RPMI8226 (cell line): ENCODE results near the gene CDH23.
A peak's percentile ranks its signal among the peaks of the same experiment; 100 is the strongest.

Experiments used
- DNase-seq: peaks from one replicate; pipeline ENCODE4 v3.0.0-alpha.2; 2015

CDH23 gene

DNA sequence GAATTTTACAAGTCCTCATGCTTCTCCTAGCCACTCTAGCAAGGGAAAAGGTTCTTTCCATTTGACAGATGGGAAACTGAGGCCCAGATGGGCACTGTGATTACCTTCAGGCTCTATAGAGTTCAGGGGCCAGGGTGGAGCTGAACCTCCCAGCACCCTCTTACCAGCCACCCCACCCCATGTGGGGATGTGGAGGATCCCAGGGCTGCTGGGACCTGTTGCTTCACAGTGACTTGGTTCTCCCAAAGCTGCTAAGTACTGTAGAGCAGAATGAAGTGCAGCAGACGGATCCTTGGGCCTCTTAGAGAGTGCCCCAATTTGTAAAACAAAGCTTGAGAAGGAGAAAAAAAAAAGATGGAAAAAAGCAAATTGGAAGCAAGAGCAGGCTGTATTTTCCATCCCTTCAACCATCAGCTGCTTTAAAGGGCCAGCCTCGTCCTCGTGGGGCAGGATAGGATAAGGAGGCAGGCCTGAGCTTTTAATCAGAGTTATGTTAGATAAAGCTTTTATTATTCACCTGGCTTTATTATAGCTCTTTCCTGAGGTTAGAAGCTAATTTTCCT, 147.0 kb downstream of the CDH23 start:
- DNase-seq = no peak

- DNase-seq = no peak
Observed at GRCh38 chr10:71545001-71545400, 148.3 kb downstream of the CDH23 start.

DNA sequence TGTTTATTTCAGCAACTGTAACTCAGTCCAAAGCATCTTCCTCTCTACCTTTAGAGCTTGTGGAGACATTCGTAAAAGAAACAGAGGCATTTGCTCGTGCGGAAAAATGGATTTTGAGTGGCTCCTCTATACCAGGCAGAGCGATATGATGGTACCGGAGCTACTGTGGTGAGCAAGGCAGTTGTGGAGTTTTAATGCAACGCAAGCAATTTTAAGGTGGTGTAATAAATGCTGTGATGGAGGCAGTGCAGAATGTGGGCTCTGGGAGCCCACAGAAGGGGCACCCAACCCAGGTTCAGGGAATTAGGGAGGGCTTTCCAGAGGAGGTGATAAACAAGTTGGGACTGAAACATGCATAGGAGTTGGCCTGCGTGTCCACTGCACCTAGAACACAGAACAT, 149.5 kb downstream of the CDH23 start:
- no peak for DNase-seq

DNA sequence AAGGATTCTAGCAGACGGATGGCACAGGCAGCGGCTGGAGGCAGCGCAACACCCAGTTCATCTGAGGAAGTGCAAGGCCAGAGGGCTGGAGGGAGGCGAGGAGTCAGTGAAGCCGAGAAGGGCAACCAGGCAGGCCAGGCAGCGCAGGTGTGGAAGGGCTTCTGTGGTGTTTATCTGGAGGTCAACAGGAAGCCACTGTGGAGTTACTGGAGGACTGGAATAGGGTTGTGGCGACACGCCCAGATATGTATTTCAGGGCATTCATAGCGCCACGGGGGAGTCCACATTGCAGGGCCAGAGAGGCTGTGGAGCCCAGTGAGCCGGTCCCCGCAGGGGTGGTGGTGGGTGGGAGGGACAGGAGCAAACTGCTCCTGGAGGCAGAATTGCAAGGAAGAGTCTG, 150.6 kb downstream of the CDH23 start:
- DNase-seq = peak; percentile 5

DNA sequence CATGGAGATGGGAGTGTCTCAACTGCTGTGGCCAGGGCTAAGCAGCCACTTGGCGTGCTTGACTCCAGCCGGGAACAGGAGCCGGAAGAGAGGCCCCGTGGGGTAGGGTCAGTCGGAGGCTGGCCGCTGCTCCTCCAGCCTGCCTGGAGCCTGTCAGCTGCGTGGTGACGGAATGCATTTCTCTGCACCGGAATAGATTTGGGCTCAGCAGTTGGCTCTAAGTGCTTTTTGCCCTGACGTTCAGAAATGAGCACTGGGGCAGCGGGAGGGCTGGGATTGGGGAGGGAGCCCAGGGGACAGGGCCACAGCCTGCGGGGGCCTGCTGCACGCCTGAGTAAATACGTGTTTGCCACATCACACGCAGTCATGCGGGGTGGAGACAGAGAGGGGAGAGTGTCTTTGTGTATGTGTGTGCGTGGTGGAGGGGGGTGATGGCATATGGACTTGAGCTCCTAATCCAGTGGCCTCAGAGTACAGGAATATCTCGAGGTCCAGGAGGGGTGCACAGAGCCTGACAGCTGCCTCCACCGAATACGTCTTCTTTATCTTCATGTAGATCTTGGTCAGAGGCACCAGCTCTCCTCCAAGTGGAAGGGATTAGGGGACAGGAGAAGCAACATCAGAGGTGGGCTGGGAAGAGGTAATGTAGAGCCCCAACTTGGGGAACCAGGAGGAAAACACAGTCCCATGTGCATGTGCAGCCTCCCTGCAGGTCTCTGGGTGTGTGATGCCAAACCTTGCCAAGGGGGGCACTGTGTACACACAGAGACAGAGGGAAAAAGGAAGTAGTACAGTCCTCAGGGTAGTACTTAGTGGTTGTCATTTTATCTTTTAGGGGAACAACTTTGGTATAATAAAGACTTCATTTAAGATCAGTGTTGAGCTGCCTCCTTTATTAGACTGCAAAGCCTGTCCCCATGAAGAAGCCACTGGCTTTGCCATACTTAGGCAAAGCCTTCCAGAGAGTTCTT, 151.4 kb downstream of the CDH23 start:
- DNase-seq = peak; percentile 49

DNA sequence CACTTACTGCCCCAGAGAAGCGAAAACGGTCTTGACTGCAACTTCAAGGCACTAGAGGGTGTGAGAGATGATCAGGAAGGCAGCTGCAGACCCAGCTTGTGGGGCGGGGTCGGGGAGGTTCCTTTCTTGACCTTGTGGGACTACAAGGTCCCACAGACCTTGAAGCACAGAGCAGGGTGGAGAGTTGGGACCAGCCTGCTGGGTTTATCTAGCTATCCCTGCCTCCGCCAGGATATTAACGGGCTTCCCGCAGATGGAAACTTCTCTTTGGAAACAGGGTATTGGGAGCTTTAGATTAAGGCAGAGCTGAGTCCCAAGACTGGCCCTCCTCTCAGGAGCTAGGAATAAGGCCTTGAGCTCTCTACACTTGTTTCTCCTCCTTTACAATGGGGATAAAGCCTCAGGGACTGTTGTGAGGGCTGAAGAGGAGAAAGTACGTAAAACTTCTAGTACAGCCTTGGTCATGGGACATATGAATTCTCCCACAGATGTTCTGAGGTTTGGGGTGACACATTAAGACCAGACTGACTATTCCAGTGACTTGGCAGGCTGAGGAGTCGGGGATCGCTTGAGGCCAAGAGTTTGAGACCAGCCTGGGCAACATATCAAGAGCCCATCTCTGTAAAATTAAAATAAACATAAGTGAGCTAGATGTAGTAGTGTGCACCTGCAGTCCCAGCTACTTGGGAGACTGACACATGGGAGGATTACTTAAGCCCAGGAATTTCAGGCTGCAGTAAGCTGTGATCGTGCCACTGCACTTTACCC, 153.2 kb downstream of the CDH23 start:
- no peak for DNase-seq

DNA sequence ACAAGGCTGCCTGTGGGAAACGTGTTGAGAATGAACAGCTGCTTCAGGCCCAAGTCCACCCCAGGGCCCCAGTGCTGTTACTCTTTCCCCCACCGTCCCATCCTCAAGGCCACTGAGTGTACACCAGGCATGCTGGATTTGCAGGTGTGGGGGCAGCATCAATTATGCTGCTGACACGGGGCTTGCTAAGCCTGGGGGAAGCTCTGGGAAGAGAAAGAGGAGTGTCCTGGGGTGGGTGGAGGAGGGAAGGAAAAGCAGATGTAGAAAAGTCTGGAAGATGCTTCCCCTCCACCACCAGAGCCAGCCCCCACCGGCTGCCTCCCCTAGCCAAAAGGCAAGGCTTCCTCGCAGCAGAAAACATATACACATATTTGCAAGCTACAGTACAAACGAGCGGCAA, 153.9 kb downstream of the CDH23 start:
- no peak for DNase-seq

DNA sequence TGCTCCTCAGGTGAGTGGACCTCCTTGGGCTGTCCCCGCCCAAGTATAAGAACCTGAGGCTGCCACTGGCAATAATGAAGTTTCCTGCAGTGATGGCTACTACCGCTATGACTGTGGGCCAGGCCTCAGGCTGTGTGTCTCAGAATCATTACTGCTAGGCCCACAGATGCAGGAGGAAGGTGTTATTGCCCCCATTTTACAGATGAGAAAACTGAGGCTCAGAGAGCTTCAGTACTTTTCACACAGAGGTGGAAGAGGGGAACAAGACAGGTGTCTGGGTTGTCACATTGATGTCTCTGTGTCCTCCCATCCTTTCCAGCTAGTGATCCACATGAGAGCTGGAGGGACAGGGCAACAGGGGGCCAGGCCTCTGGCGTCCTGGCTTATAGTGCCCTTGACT, 155.2 kb downstream of the CDH23 start:
- DNase-seq = no peak

- no peak for DNase-seq
Observed at GRCh38 chr10:71553432-71553831, 156.7 kb downstream of the CDH23 start.

GRCh38 chr10:71554671-71555070, 158.0 kb downstream of the CDH23 start:
- no peak for DNase-seq

- no peak for DNase-seq
Observed at GRCh38 chr10:71555087-71555723, 158.5 kb downstream of the CDH23 start.

DNA sequence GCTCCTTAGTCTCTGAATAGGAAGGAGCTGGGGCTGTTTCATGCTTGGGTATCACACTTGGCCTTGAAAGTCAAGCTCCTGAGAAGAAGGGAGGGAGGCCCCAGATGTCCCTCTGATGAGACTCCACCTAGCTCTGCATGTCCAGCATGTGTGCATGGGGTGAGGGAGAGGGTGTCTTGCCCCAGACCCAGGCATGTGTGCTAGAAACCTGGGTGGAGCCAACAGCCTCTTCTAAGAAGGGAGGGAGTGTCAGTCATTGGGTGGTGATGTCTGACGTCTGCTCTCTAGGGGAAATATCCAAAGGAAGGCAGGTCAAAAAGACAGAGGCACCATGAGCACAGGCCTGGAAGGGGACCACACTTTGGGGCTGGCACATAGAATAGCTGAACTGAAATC, 159.0 kb downstream of the CDH23 start:
- no peak for DNase-seq

- DNase-seq = no peak
Observed at GRCh38 chr10:71558991-71559390, 162.3 kb downstream of the CDH23 start.

GRCh38 chr10:71561003-71561574, 164.4 kb downstream of the CDH23 start:
- no peak for DNase-seq

DNA sequence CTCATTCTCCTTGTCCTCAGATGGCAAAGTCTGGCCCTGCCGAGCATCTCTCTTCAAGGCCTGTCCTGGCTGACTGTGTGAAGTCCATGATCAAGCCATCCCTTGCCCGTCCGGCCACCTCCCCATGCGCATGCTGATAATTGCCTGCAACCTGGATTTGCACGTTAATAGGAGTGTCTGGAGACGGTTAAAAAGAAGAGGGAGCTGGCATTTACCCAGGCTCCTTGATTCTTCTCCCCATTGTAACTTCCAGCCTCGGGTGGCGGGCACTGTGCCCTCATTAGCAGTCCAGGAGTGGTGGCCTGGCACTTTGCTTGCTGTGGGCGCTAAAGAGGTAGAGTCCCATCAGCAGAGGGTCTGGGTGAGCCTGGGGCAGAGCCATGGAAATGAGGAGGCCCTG, 165.5 kb downstream of the CDH23 start:
- no peak for DNase-seq

GRCh38 chr10:71562904-71563303, 166.2 kb downstream of the CDH23 start:
- no peak for DNase-seq

- no peak for DNase-seq
Observed at GRCh38 chr10:71564194-71564820, 167.6 kb downstream of the CDH23 start.

DNA sequence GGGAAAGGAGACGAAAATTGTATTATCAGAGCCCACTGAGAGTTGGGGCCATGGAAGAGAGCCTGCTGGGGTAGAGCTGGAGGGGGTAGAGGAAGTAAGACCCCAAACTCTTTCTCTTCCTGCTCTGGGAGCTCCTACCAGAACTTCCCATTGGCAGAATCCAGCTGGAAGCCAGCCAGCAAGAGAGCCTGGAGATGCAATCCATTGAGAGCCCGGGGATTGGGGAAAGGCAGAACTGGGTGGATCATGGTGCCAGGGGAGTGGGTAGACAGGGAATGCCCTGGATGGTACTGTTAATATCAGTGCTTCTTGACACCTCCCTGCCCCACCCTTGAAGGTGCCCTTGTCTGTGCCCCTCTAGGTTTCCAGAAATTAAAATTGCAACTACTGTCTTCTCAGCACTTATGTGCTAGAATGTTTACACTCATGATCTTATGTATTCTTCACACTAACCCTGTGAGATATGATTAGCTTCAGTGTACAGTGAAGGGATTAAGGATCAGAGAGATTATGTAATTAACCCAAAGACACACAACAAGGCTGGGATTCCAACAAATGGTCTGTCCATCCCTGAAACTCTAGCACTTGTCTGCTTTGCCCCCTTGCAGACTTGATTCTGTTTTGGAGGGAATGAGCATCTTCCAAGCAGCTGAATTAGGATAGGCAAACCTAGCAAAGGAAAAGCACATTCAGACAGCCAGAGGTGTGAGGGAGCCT, 168.7 kb downstream of the CDH23 start:
- DNase-seq = no peak

- no peak for DNase-seq
Observed at GRCh38 chr10:71567006-71567405, 170.3 kb downstream of the CDH23 start.

DNA sequence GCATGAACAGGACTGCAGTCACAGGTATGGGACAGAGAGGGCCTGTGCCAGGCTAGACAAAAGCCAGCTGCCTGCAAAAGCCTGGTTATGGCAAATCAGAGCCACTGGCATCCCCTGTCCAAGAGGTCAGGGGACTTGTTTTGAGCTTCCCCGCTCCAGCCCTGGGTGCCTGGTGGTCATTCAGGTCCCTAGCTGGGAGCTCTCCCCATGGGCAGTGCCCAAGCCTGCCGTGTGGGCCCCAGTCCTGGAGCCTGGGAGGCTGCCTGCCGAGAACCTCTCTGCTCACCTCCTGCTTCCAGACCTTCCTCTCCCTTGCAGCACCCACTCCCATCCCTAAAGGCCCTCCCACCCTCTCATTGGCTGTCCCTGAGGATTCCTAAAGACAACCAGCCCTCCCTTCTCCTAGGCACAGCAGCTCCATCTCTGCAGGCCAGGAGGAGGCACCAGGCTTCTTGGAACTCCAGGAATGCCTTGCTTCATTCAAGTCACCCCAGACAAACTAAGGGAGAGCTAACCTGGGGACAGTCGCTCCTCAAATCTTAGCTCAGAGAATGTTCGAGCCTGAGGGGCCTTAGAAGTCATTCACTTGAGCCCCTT, 172.3 kb downstream of the CDH23 start:
- no peak for DNase-seq
